A549 treated with AZD9567 at 1 μM for 4 hours (cell line): ENCODE data around the gene TXNDC17. TPM values are rescaled to one million over a fixed set of nuclear protein-coding genes. Genes with fewer than 3 reads are reported as not detected.

Source experiments
- total RNA-seq: library from RNA; stranded (reverse); fragments of 200-300 nt; extraction: Qiagen RNA extraction; gene quantifications from 5 replicates; pipeline ENCODE4 v1.2.3, GENCODE V29; 2022; ENCODE audit not compliant: insufficient read depth

Gene TXNDC17
- total RNA-seq = 321 to 445 TPM (median 430 TPM) in 5 replicates

GRCh38 chr17:6640536-6641246, at the start of gene TXNDC17, which contains the start of gene KIAA0753:
Gene TXNDC17 (plus strand): TSS chr17:6641060. CDS start chr17:6641083, 23 bp downstream.
Gene KIAA0753 (minus strand): TSS chr17:6640711. CDS start chr17:6635103, 5,608 bp downstream.

GRCh38 chr17:6651354-6651918, 10.6 kb downstream of the TXNDC17 start, which contains the start of the genes C17orf100 and MED31:
Gene C17orf100 (plus strand): TSS chr17:6651762. CDS start chr17:6651914, 152 bp downstream.
Gene MED31 (minus strand): TSS chr17:6651605. CDS start chr17:6651528, 77 bp downstream.

Other genes starting within 250 kb of the TXNDC17 start
- not detected in 5 replicates for gene AIPL1, start 205.9 kb upstream of the TXNDC17 start, total RNA-seq
- 31.9 to 52.6 TPM (median 46.9 TPM) in 5 replicates for gene PIMREG, start 196.6 kb upstream of the TXNDC17 start, total RNA-seq
- 1.4 to 1.8 TPM (median 1.7 TPM) in 5 replicates for gene PITPNM3, start 84.5 kb upstream of the TXNDC17 start, total RNA-seq
- 16.7 to 19.8 TPM (median 17.6 TPM) in 5 replicates for gene KIAA0753, start 349 bp upstream of the TXNDC17 start, total RNA-seq
- gene MED31, start 10.5 kb downstream of the TXNDC17 start, total RNA-seq = 20.7 to 35.8 TPM (median 33.6 TPM) in 5 replicates
- gene C17orf100, start 10.7 kb downstream of the TXNDC17 start, total RNA-seq = 1.2 to 2.4 TPM (median 2.3 TPM) in 5 replicates
- gene SLC13A5, start 72.3 kb downstream of the TXNDC17 start, total RNA-seq = 0.08 to 0.29 TPM (median 0.13 TPM) in 4 of 5 replicates, not detected in the other
- not detected in 5 replicates for gene XAF1, start 115.0 kb downstream of the TXNDC17 start, total RNA-seq
- not detected in 5 replicates for gene FBXO39, start 135.2 kb downstream of the TXNDC17 start, total RNA-seq
- gene TEKT1, start 190.7 kb downstream of the TXNDC17 start, total RNA-seq = 0.06 to 0.13 TPM in 2 of 5 replicates, not detected in the others